A673 (cell line): ENCODE results near the gene NACAD. TPM values are rescaled to one million over a fixed set of nuclear protein-coding genes. Genes with fewer than 3 reads are reported as not detected.

Experiments
- BruUV-seq: library from RNA; stranded (reverse); fragments of 400-500 nt; replicated peaks from 2 replicates; lab custom pipeline; 2021; lab: Mats Ljungman, UMichigan
- CTCF ChIA-PET: fragments of 300-600 bp; sonication (Branson Sonifier 250); formaldehyde crosslinking; loops from one replicate; lab custom pipeline; 2022; ENCODE audit warnings: antibody characterized with exemption; lab: Charles Lee
- POLR2A ChIA-PET: fragments of 300-600 bp; sonication (Branson Sonifier 250); formaldehyde crosslinking; loops from one replicate; lab custom pipeline; 2022; ENCODE audit warnings: antibody characterized with exemption; ENCODE audit not compliant: low non-redundant PET; lab: Charles Lee
- DNase-seq: peaks from one replicate; pipeline ENCODE4 v3.0.0-alpha.2; 2015; ENCODE audit warnings: low spot score
- H3K27ac ChIP-seq: fragments of 200-600 bp; sonication (generic); 2 replicates; pipeline ENCODE4 v1.5.1; 2016; ENCODE audit warnings: mixed run types, low read depth, mild to moderate bottlenecking, mixed read lengths, antibody characterized with exemption, low read length; ENCODE audit not compliant: poor library complexity, severe bottlenecking
- H3K27me3 ChIP-seq: fragments of 200-600 bp; sonication (generic); replicated peaks from 2 replicates; pipeline ENCODE4 v1.6.1; 2017; ENCODE audit warnings: mixed run types, low read depth, mild to moderate bottlenecking, mixed read lengths, antibody characterized with exemption, low read length; ENCODE audit not compliant: insufficient read depth, poor library complexity
- H3K36me3 ChIP-seq: fragments of 200-600 bp; sonication (generic); 2 replicates; pipeline ENCODE4 v1.6.1; 2016; ENCODE audit warnings: mixed run types, mild to moderate bottlenecking, mixed read lengths, antibody characterized with exemption, low read length; ENCODE audit not compliant: insufficient read depth, poor library complexity, severe bottlenecking
- H3K4me1 ChIP-seq: fragments of 200-600 bp; sonication (generic); 2 replicates; pipeline ENCODE4 v1.6.1; 2017; ENCODE audit warnings: mixed run types, mild to moderate bottlenecking, mixed read lengths, antibody characterized with exemption, low read length; ENCODE audit not compliant: insufficient read depth, poor library complexity, severe bottlenecking
- H3K4me3 ChIP-seq: fragments of 200-600 bp; sonication (generic); 2 replicates; pipeline ENCODE4 v1.5.1; 2016; ENCODE audit warnings: low read depth, mixed run types, mild to moderate bottlenecking, mixed read lengths, low read length; ENCODE audit not compliant: poor library complexity, severe bottlenecking
- H3K9me3 ChIP-seq: fragments of 200-600 bp; sonication (generic); 2 replicates; pipeline ENCODE4 v1.6.1; 2016; ENCODE audit warnings: mixed run types, low read depth, mild to moderate bottlenecking, mixed read lengths, antibody characterized with exemption, low read length; ENCODE audit not compliant: poor library complexity, severe bottlenecking
- EZH2 ChIP-seq: fragments of 200-600 bp; sonication (generic); IDR thresholded peaks from 2 replicates; pipeline ENCODE4 v1.6.1; 2017; ENCODE audit warnings: borderline replicate concordance, low read depth, mild to moderate bottlenecking, mixed read lengths, antibody characterized with exemption, low read length; ENCODE audit not compliant: poor library complexity, severe bottlenecking
- intact Hi-C: fragments of 100-400 bp; cut with micrococcal nuclease; formaldehyde crosslinking; loops from one replicate; pipeline ENCODE4 v1.10.0; 2022; ENCODE audit not compliant: unreplicated experiment
- total RNA-seq: library from RNA; stranded (reverse); gene quantifications from 2 replicates; pipeline ENCODE4 v1.2.3, GENCODE V29; 2021
- TF ChIP-seq, protein P1 (sequence below): fragments of 300-800, 200-600 bp; sonication (generic); conservative IDR thresholded peaks from 2 replicates; pipeline ENCODE4 v1.5.1; 2017; ENCODE audit warnings: low read depth, mild to moderate bottlenecking, antibody characterized with exemption, low read length, moderate library complexity, mixed read lengths

Gene NACAD
- total RNA-seq, 1 experiment from 2014 or later, result 1.1 TPM

DNA sequence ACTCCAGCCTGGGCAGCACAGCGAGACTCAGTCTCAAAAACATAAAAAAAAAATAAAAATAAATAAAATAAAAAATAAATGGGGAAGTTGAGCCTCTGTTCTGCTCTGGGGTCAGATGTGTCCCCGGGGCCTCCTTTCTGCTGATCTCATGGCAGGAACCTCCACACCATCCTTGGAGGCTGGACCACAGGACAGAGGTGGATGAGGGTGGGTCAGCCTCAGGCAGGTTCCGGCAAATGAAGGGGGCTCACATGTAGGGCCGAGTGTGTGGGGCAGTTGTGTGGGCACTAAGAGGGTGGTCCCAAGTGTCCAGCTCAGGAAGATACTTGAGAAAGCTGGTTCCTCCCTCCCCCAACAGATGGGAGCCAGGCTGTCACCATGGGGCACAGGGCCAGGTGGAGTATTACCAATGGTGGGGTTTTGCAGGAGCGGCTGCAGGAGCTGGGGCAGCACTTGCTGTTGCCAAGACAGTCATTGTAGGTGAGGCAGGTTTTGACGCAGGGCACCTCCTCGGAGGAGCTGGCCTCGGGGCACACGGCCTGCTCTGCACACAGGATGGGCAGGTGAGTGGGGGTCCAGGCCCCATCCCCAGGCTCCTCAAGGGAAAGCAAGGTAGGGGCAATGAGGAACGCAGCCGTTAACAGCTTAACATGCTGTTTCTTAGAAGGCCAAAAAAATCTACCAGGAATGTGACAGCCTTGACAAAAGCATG lies 36.6 kb upstream of the NACAD start:
- H3K4me1 ChIP-seq, result no peaks in the 10 kb centered on the region
- CTCF ChIA-PET, result no interaction called here
- intact Hi-C loops, result no loop called here
- no peak for DNase-seq
- H3K36me3 ChIP-seq, result no peaks in the 10 kb centered on the region
- H3K9me3 ChIP-seq, result no peaks in the 10 kb centered on the region
- BruUV-seq, result no TSS peak
- H3K27me3 ChIP-seq, result no peaks in the 10 kb centered on the region
- POLR2A ChIA-PET, result no interaction called here
- no peak for TF ChIP-seq EZH2
- H3K4me3 ChIP-seq, result no peak overlapping the region
- H3K27ac ChIP-seq, result no peak overlapping the region

DNA sequence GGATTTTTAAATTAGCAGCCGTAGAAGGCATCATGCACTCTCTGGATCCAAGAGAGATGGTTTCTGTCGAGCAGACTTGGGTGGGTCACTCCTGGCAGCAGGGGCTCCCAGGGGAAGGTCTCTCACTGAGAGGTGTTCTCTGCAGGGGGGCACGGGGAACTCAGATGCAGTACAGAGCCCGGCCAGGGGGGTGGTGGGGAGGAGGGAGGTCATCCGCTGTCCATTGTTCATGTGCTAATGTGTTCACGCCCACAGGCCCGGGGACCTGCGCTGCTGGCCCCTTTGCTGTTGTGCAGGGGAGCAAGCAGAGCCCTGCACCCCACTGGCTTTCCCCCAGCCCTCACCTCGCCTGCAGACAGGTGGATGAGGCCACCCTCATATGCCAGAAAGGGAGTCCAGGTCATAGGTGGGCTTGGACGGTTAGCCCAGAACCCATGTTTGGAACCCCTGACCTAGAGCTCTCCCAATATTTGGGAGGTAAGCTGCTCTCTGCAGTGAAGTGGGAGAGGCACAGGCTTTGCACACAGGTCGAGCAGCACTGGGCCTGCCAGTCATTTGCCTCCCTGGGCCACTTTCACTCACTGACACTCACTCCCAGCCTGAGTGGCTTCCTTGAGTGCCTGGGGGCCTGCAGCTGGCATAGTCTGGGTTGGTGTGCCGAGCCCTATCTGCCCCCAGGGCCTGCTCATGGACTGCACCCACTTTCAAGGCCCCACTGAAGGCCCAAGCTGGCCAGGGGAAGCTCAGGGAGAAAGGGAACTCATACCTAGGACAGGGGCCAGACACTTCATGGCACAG lies 35.3 kb upstream of the NACAD start:
- intact Hi-C loops, result no loop called here
- CTCF ChIA-PET, result no interaction called here
- Histone ChIP-seq H3K27ac (no peak overlapping the region), H3K4me1 (no peaks in the 10 kb centered on the region), H3K4me3 (no peak overlapping the region), H3K27me3 (no peaks in the 10 kb centered on the region), H3K9me3 (no peaks in the 10 kb centered on the region), H3K36me3 (no peaks in the 10 kb centered on the region)
- TF ChIP-seq EZH2, result no peak
- TF ChIP-seq, protein P1, sequence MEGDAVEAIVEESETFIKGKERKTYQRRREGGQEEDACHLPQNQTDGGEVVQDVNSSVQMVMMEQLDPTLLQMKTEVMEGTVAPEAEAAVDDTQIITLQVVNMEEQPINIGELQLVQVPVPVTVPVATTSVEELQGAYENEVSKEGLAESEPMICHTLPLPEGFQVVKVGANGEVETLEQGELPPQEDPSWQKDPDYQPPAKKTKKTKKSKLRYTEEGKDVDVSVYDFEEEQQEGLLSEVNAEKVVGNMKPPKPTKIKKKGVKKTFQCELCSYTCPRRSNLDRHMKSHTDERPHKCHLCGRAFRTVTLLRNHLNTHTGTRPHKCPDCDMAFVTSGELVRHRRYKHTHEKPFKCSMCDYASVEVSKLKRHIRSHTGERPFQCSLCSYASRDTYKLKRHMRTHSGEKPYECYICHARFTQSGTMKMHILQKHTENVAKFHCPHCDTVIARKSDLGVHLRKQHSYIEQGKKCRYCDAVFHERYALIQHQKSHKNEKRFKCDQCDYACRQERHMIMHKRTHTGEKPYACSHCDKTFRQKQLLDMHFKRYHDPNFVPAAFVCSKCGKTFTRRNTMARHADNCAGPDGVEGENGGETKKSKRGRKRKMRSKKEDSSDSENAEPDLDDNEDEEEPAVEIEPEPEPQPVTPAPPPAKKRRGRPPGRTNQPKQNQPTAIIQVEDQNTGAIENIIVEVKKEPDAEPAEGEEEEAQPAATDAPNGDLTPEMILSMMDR, result no peak
- no TSS peak for BruUV-seq
- no peak for DNase-seq
- POLR2A ChIA-PET, result no interaction called here

DNA sequence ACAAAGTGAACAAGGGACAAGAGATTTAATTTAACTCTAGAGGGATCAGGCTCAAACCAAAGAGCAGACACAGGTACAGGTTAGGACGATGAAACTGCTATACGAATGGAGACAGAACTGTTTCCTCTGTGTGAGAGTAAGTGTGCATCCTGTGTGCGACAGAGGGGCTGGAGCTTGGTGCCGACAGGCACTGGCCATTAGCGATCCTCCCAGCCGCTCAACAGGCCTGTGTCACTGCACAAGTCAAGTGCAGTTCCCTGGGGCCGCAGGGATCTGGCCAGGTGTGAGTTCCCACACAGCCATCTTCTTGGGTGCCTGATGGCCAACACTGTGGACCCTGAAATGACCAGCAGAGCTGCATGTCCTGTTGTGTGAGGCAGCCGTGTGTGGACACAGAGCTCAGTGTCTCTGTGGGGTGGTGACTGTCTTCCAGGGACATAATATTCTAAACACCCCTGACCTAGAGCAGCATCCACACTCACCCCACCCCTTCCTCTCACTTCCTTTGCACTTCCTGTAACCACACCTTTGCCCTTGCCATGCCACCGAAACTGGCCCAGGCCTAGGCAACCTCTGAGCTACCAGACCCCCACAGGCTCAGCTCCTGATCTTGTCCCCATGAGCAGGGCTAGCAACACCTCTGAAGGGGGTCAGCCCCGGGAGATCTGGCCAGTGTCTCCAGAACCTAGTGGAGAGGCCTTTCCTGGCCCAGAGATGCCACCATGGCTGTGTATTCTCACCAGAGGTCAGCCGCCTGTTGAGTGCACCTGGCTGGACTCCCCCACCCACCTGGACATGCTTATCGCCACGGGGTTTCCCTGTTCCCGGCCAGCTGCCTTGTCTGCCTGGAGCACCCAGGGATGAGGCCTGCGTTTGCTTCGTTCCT lies 34.4 kb upstream of the NACAD start:
- CTCF ChIA-PET, result no interaction called here
- intact Hi-C loops, result no loop called here
- no TSS peak for BruUV-seq

More for the DNA sequence above, 34.4 kb upstream of the NACAD start:
- Histone ChIP-seq H3K27me3 (no peaks in the 10 kb centered on the region), H3K4me3 (no peak overlapping the region), H3K27ac (no peak overlapping the region), H3K9me3 (no peaks in the 10 kb centered on the region), H3K36me3 (no peaks in the 10 kb centered on the region), H3K4me1 (no peaks in the 10 kb centered on the region)
- TF ChIP-seq, protein P1, result no peak
- no peak for TF ChIP-seq EZH2
- POLR2A ChIA-PET, result interaction anchor here (0.6 kb wide), 1 partner anchor 13 kb away, joined by 8 read pairs; no protein-coding TSS in a partner anchor
- DNase-seq, result no peak
